ENCODE data around the gene FLYWCH2. TPM values are rescaled to one million over a fixed set of nuclear protein-coding genes. Genes with fewer than 3 reads are reported as not detected.

FLYWCH2 gene
- total RNA-seq, 1 donor, result 47.1 TPM

GRCh38 chr16:2854700-2855309, 28.2 kb upstream of the FLYWCH2 start:
- no peak for DNase-seq (ENCODE audit: low read depth)
- peak; percentile 47 for TF ChIP-seq CTCF (IDR thresholded peaks at IDR 0.05; ENCODE audit: insufficient read depth, low read depth, low read length)

GRCh38 chr16:2855536-2855935, 27.5 kb upstream of the FLYWCH2 start:
- TF ChIP-seq CTCF (IDR thresholded peaks at IDR 0.05; ENCODE audit: insufficient read depth, low read depth, low read length), result no peak
- no peak for DNase-seq (ENCODE audit: low read depth)
- no peak overlapping the region for H3K4me3 ChIP-seq (ENCODE audit: low read depth, low read length)

More at GRCh38 chr16:2854700-2855309, 28.2 kb upstream of the FLYWCH2 start:
- no peak overlapping the region for H3K4me3 ChIP-seq (ENCODE audit: low read depth, low read length)

GRCh38 chr16:2856061-2856670, 26.8 kb upstream of the FLYWCH2 start:
- TF ChIP-seq CTCF (IDR thresholded peaks at IDR 0.05; ENCODE audit: insufficient read depth, low read depth, low read length), result no peak
- DNase-seq (ENCODE audit: low read depth), result no peak
- H3K4me3 ChIP-seq (ENCODE audit: low read depth, low read length), result no peak overlapping the region

GRCh38 chr16:2856686-2857450, 26.1 kb upstream of the FLYWCH2 start:
- no peak for TF ChIP-seq CTCF (IDR thresholded peaks at IDR 0.05; ENCODE audit: insufficient read depth, low read depth, low read length)
- no peak overlapping the region for H3K4me3 ChIP-seq (ENCODE audit: low read depth, low read length)

GRCh38 chr16:2857451-2858244, 25.4 kb upstream of the FLYWCH2 start, which contains the start of gene PRSS22:
PRSS22 (minus strand) TSS chr16:2858170; CDS start chr16:2858104, 66 bp downstream.
- DNase-seq (ENCODE audit: low read depth), result peak; percentile 9
- TF ChIP-seq CTCF (IDR thresholded peaks at IDR 0.05; ENCODE audit: insufficient read depth, low read depth, low read length), result no peak
- H3K4me3 ChIP-seq (ENCODE audit: low read depth, low read length), result peak within 1 kb of the TSS; percentile 2

More at GRCh38 chr16:2856686-2857450, 26.1 kb upstream of the FLYWCH2 start:
- no peak for DNase-seq (ENCODE audit: low read depth)

- no peak for TF ChIP-seq CTCF (IDR thresholded peaks at IDR 0.05; ENCODE audit: insufficient read depth, low read depth, low read length)
- H3K4me3 ChIP-seq (ENCODE audit: low read depth, low read length), result no peak overlapping the region
Observed at GRCh38 chr16:2858245-2859025, 24.6 kb upstream of the FLYWCH2 start.

More at GRCh38 chr16:2858245-2859025, 24.6 kb upstream of the FLYWCH2 start:
- DNase-seq (ENCODE audit: low read depth), result no peak
